GDM1 (cell line): ENCODE results near the gene SREK1.
"Not testable (repeated sequence)": the region's sequence is repeated elsewhere in the genome, so short reads cannot be mapped to it uniquely, and the experiment has no call there.

Experiments
- DNase-seq: peaks from one replicate; lab custom pipeline; 2025; lab: John Stamatoyannopoulos, UW

SREK1 gene, protein sequence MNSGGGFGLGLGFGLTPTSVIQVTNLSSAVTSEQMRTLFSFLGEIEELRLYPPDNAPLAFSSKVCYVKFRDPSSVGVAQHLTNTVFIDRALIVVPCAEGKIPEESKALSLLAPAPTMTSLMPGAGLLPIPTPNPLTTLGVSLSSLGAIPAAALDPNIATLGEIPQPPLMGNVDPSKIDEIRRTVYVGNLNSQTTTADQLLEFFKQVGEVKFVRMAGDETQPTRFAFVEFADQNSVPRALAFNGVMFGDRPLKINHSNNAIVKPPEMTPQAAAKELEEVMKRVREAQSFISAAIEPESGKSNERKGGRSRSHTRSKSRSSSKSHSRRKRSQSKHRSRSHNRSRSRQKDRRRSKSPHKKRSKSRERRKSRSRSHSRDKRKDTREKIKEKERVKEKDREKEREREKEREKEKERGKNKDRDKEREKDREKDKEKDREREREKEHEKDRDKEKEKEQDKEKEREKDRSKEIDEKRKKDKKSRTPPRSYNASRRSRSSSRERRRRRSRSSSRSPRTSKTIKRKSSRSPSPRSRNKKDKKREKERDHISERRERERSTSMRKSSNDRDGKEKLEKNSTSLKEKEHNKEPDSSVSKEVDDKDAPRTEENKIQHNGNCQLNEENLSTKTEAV

DNA sequence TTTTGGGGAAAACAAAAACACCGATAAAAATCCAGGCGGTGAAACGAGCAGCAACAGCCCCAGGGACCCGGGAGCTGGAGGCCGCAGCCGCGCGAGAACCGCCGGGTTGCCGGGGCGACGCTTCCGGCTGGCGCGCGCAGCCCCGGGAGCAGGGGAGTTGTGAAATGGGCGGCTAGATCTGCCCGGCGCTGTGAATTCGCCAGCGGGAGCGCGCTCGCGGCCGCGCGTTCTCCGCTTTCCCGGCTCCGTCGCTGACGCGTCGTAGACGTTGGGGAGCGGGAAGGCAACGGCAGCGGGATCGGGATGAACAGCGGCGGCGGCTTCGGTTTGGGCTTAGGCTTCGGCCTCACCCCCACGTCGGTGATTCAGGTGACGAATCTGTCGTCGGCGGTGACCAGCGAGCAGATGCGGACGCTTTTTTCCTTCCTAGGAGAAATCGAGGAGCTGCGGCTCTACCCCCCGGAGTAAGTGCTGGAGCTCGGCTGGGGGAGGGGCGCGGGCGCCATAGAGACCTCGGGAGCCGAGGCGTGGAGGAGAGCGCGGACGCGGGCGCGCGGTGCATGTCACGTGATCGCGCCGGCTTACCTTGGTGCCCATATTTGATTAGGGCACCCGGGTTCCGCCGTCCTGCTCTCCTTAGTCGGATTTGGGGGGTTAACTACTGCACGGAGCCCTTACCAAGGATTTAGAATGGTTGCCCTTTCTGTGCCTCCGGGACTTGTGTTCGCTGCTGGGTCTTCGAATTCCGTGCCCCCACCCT, at the start of gene SREK1:
Gene SREK1 (plus strand): TSS at position 227 of the 760 bp plus-strand sequence. CDS start 77 bp downstream, at position 304.
- DNase-seq = peak; percentile 90

DNA sequence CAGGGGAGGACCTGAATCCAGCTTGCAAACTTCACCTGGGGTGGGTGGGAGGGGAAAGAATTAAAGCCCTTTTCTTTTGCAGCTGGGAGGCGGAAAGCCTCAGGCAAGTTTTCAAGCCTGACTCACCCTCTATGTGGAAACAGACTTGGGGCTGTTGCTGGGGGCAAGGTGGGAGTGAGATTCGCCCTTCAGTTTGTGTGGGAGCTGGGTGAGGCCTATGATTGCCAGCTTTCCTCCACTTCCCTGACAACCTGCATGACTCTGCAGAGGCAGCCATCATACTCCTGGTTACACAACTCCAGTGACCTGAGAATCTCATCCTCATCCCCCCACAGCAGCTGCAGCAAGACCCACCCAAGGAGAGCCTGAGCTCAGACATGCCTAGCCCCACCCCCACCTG, 43.2 kb upstream of the SREK1 start:
- DNase-seq = no peak

DNA sequence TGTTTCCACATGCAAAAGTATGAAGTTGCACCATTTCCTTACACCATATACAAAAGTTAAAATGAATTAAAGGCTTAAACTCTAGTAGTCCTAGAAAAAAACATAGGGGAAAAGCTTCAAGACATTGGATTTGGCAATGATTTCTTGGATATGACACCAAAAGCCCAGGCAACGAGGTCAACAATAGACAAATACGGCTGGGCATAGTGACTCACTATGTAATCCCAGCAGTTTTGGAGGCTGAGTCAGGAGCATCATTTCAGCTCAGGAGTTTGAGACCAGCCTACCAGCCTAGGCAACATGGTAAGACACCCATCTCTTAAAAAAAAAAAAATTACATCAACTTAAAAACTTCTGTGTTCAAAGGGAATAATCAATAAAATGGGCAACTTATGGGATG, 30.9 kb upstream of the SREK1 start:
- no peak for DNase-seq

DNA sequence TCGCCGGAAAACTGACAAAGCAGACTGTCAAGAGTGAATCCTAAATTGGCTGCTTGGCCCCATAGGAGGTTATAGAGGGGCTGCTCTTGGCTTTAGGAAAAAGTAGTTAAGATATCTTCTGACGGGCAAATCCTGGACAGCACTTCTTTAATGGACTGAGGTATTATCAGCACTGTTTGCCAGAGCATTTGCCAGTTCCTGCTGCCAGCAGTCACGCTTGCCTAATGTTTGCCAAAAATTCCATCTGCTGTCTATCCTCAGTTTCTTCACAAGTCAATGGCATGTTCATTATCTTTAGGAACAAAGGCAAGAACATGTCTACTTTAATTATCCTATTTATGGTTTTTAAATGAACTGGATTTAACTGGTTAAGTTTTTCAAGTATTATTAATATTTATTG, 25.8 kb upstream of the SREK1 start:
- DNase-seq = no peak

DNA sequence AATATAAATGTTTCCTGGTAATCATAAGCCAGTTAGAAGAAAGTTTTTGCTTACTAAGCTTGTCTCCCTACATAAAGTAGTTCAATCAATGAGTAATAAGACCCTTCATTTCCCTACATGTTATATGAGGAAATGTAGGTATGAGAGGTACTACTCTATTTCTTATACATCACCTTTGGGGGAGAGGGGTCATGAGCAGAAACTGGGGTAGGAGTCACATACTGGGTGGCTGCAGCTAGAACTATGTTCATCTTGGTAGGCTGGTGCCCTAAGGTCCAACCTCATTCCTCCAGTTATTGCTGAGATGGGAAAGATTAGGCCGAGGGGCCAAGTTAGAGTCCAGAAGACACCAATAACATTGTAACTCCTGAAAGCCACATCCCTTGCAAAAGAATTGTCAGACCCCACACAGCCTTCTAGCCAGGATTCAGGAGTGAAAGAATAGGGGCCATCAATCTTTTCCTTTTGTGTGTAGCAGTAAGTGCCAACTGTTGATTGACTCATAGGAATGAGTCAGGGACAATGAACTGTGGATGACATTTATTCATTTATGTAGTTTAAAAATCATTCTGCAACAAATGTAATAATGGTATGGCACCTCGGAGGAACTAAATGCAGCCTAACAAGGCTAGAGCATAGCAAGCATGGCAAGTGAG, 21.6 kb upstream of the SREK1 start:
- no peak for DNase-seq

DNA sequence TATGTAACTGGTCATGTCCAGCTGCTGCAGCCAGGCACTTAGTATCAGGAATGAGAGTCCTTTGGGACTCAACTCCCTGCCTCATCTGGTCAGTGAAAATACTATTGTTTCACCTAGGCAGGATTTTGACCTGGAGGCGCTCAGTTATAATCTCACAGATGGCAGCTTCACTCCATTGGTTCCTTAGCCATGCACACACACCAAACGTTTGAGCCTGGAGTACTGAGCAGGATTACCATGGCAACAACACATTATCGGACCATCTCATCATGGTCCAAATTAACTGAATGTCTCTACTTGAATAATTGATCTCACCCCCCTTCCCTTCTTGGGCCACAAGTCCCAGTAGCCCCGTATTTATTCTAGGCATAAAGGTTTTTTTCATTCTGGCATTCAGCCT, 15.0 kb upstream of the SREK1 start:
- DNase-seq = no peak

DNA sequence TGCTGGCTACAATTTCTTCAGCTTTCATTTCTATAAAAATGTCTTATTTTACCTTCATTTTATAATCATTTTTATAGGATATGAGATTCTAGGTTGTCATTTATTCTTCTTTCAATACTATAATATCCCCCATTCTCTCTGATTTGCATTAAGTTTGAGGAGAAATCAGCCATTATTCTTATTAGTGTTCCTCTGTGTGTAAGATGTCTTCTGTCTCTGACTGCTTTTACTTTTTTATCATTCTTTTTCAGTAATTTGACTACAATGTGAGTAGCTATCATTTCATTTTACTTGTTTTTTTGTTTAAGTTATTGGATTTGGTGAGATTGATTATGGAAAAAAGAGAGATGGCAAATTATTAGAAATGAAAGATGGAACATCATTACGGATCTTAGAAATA, 13.6 kb upstream of the SREK1 start:
- DNase-seq = no peak

DNA sequence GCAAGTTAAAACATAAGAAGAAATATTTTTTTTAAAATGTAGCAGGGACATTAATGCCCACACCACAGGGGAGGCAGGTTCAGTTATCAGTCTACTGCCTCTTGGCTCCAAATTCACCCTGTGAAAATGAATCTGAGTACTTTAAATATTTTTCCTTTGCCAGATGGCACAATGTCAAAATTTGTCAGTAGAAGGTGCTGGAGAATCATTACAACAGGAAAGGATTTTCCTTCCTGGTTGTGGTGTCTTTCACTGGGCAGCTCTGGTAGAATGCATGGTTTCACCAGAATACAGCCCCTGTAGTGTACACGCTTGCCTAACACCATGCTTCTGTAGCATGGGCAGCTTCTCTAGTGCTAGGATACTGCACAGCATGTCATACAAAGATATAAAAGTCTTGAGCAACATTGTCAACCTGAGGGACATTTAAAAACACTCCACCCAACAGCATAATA, 9.7 kb upstream of the SREK1 start:
- DNase-seq = no peak

DNA sequence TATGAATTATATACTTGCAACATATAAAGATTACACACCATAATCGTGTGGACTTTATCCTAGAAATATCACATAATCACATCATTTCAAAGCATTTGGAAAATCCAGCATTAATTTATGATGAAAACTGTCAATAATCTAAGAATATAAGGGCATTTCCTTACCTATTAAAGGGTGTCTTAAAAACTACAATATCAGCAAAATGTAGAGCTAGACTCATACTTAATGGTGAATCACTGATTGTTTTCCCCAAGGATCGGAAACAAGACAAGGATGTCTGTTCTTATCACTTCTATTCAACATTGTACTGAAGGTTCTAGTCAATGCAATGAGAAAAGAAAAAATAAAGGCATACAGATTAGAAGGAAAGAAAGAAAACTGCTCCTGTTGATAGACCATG, 8.0 kb upstream of the SREK1 start:
- DNase-seq = no peak

DNA sequence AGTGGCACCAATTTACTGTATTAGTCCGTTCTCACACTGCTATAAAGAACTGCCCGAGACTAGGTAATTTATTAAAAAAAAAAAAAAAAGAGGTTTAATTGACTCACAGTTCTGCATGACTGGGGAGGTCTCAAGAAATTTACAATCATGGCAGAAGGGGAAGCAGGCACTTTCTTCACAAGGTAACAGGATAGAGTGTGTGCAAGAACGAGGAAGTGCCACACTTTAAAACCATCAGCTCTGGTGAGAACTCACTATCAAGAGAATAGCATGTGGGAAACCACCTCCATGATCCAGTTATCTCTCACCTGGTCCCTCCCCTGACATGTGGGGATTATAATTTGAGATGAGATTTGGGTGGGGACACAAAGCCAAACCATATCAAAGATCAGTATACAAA, 7.2 kb upstream of the SREK1 start:
- not testable (repeated sequence) for DNase-seq

DNA sequence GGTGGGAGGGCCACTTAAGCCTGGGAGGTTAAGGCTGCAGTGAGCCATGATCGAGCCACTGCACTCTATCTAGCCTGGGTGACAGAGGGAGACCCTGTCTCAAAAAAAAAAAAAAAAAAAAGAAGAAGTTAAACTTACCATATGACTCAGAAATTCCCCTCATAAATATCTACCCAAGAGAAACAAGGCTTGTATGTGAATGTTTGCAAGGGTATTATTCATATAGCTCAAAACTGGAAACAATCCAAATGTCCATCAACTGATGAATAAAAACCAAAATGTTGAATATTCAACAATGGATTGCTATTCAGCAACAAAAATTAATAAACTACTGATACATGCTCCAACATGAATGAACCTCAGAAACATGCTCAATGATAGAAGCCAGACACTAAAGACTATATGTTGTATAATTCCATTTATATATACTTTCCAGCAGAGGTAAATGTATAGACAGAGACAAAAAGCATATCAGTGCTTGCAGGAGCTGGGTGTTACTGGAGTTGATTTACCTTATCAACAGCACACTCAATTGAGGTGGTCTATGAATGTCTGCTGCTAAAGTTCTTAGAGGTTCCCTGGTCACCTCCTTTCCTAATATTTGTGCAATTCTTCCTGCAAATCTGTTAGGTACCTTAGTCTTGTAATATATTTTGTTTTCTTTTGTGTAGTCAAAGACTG, 5.3 kb upstream of the SREK1 start:
- no peak for DNase-seq

DNA sequence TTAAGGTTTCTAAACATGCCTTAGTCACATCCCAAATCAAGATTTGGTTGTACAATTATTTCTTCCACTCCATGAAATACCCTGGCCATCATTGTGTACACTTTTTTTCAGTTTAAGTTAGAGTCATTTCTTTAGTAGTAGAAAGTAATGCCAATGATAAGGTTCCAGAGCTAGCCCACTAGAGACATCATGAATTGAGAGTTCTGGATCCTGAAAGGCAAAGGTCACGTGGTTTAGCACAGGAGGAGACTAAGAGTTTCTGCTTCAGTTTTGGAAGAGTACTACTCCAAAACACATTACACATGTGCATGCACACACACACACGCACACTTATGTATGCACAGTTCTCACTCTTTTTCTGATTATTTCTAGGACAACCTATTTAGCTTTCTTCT, 4.8 kb upstream of the SREK1 start:
- DNase-seq = no peak

DNA sequence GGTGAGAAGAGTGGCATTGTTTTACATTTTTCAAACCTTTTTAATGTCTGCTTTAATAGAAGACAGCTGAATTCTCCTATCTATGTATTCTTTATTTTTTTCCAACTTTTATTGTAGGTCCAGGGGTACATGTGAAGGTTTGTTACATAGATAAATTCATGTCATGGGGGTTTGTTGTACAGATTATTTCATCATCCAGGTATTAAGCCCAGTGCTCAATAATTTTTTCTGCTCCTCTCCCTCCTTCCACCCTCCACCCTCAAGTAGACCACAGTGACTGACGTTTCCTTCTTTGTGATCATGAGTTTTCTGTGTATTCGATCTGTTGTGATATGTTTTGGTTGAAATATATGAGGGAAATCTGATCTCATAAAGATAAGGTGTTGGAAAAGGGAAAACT, 1.7 kb upstream of the SREK1 start:
- no peak for DNase-seq

DNA sequence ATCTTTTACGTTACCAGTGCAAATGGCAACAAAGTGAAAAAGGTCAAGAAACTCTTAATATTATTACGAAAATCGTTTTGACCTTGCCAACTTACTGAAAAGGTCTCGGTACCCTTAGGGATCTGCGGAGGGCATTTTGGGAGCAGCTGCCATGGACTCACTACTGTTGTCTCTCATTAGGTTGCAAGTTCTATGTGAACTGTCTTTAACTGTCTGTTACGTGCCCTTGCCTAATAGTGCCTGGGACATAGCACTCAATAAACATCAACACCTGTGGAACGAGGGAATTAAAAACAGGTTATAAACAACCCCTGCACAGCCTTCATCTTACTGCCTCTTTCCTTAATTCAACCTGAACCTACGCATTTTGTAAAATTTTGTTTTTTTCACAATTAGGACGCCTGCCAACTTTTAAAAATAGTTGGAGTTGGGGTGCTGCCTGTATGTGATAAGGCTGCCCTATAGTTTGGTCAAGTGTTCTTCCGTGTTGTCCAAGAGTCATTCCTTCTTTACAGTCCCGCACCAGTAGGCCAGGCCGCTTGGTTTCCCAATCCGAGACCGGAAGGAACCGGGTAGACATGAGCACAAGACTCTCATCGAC, 527 bp upstream of the SREK1 start:
- no peak for DNase-seq

DNA sequence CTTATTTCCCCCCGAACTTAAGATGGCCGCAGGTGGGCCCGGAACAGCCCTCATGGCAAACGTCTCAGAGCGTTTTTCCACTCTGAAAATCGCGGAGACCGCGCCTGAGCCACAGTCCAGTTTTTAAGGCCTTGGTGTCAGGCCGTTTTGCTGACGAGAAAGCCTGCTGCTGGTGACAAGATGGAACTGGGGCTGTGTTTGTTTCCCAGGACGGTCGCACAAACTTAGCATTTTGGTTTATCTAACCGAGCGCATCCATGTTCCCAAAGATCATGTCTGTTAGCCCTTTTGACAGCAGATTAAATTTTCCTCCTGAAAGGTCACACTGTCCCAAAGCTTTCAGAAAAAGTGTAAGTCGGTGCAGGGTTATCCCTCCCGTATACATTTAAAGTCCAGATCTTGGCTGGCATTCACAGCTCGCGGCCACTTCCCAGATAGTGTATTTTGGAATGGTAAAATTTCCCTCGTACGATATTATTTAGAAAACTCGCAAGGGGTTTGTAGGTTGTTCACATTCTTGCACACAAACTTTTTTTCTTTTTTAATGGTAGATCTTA, 812 bp downstream of the SREK1 start:
- DNase-seq = peak; percentile 77

DNA sequence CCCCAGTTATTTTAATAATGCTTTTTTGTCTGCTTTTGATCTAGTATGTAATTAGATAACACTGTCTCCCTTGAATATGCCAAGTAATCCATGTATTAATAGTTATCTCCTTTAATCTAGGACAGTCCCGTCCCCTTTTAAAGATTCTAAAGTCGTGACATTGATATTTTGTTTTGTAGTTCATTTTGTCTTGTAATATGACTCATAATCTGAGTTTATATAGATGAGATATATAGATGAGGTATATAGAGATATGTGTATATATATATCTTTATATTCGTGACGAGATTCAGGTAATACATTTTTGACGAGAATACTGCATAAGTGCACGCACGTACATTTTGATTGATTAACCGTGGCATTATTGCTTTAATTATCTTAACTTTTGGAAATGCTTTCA, 1.6 kb downstream of the SREK1 start:
- no peak for DNase-seq

DNA sequence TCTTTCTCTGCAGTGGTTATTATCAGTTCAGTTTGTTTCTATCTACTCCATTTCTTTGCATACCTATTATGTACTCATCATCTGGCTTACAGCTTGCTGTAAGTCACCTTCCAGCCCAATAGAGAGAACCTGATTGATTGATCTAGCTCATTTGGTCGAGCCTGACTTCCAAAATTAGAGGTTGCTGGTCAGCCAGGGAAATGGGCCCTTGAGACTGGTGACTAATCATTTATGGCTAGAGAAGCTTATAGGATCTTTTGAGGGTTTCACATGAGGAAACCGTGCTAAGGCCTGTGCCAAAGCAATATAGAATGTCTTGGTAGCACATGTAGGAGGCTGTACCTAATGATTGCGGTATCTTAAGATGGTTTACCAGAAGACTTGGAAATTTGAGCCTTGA, 5.8 kb downstream of the SREK1 start:
- no peak for DNase-seq

DNA sequence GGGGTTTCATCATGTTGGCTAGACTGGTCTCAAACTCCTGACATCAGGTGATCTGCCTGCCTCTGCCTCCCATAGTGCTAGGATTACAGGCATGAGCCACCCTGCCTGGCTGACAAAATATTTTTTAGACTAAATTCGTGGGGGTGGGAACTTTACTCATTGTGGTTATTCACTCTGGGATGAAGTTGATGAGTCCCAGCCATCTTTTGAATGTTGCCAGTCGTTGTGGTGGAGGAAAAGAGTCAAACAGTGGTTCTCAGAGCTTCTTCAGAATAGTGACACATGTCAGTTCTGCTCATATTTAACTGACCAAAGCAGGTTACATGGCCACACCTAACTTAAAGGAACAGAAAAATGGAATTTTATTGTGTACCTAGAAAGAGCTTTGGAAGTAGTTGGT, 6.9 kb downstream of the SREK1 start:
- no peak for DNase-seq

DNA sequence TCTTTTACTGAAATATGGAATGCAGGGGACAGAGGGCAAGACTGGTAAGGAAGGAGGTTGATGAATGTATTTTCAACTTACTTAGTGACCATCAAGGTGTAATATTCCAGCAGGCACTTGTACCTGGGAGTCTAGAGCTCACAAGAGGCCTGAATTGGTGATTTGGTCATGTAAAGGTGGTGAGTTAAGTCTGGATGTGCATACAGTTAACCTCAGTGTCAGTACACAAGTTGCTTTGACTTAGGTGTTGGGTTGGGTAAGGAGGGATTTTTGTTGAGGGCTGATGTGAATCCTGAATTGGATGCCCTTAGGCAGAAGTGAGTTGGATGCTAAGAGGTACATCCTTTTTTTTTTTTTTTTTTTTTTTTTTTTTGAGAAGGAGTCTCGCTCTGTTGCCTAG, 7.4 kb downstream of the SREK1 start:
- DNase-seq = no peak

DNA sequence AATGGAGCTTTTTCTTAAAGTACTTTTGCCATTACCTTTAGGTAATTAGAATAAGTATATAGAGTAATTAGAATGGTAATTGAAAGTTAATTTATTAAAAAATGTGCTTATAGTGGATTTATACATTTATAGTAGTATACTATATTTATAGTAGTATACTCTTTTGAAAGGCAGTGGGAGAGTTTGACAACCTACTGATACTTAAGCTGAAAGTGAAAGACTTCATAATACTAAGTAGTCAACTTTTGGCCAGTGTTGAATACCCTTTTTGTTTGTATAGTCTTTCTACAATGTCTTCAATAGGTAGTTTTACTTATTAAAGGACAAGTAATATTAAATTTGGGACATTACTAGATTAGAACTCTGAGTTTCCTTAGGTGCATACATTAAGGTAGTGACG, 12.9 kb downstream of the SREK1 start:
- no peak for DNase-seq

DNA sequence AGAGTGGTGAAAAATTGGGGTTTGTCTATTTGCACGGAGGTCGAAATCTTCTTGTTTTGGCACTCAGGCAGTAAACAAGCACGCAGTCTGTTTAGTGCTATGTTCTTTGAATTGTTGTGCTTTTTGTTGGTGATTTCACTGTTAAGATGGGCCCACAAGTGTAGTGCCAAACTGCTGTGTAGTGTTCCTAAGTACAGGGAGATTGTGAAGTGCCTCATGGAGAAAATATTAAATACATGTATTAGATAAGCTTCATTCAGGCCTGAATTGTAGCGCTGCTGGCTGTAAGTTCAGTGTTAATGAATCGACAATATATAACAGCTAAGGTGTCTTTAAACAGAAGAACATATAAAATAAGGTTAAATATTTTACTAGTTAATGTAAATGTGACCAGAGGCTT, 17.3 kb downstream of the SREK1 start:
- no peak for DNase-seq
